ENCODE data around the gene ZEB2. TPM values are rescaled to one million over a fixed set of nuclear protein-coding genes. Genes with fewer than 3 reads are reported as not detected.

Gene ZEB2
- total and polyA plus RNA-seq, 10 of the 15 experiments (the other 5 are each of a cell fraction or from before 2014, with no cell fraction given) = 0.14 to 3.2 (median 0.84) TPM

DNA sequence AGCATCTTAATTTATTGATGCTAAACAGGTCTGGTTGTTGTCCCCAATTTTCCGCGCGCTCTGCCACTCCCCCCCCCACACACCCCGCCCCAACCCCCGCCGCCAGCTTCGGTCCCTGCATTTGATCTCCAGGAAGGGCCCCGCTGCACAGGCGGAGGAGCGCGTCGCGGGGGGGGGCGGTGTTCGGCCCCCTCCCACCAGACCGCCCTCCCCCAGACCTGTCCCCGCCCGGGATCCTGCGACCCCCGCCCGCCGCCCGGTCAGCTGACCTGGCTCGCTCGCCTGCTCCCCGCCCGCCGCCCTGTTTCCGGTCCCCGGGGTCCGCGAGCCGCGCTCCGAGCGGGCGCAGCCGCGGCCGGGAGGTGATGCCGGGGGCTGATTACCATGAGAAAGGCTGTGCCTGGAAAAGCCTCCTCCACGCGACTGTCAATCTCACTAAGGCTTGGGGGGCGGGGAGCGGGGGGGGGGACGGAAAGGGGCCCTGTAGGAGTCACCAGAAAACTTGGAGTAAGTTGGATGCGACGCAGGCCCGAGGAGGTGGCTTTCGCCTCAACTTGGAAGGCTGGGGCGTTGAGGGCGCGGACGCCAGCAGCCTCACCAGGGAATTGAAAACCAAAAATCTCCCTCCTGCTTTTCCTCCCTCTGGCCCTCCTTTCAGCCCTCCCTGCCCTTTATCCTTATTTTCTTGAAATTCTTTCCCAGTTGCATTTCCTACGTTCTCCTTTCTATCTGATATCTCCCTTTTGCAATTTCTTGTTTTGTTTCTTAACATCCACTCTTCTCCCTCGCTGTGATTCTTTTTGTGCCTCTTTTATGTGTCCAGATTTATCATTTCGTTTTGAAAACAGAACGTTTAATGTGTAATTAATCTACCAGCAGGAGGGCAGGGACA lies 4.4 kb upstream of the ZEB2 start:
- DNase-seq (ENCODE audit: low read depth, low spot score) (no peak), ATAC-seq (no peak), FAIRE-seq (no peak)
- Histone ChIP-seq H3K4me2 (ENCODE audit: control insufficient read depth, insufficient read depth) (no peak overlapping the region), H3K36me3 (ENCODE audit: control insufficient read depth in 2 of 2, insufficient read depth in 2 of 2, low read length in 1 of 2) (no peaks in the 10 kb centered on the region), H3K27me3 (replicated peaks in 1 of 2; ENCODE audit: control insufficient read depth in 2 of 2, insufficient read depth in 2 of 2, low read length in 1 of 2) (peaks cover 15 to 23% of the 10 kb centered on the region in 2 experiments), H3K79me2 (ENCODE audit: control insufficient read depth, insufficient read depth, low read length) (no peaks in the 10 kb centered on the region), H2AFZ (ENCODE audit: control insufficient read depth, low read depth, low read length) (no peak overlapping the region; the same call in 1 of the 2 replicates), H3K27ac (ENCODE audit: control insufficient read depth, insufficient read depth) (no peak overlapping the region), H4K20me1 (ENCODE audit: control insufficient read depth, insufficient read depth) (no peaks in the 10 kb centered on the region), H3K9ac (ENCODE audit: control insufficient read depth, insufficient read depth, low read length) (no peak overlapping the region), H3K4me3 (no peak overlapping the region), H3K9me3 (replicated peaks; ENCODE audit: control insufficient read depth, insufficient read depth, low read length) (no peaks in the 10 kb centered on the region), H3K4me1 (ENCODE audit: control insufficient read depth, insufficient read depth, low read length) (peaks cover 5% of the 10 kb centered on the region; the same call in 1 of the 2 replicates)
- 3% methylated on average over 33 of the region's 58 CpGs for WGBS (ENCODE audit: insufficient coverage, insufficient replicate concordance, low lambda C conversion rate, missing lambda C conversion rate)
- ChIA-PET POLR2A (no interaction called here), CTCF (no interaction called here), RAD21 (ENCODE audit: unreplicated experiment) (no interaction called here), SMC1A (ENCODE audit: uncharacterized antibody, unreplicated experiment) (interaction anchor here (0.7 kb wide), 1 partner anchor 724 kb away, joined by 3 read pairs; no protein-coding TSS in a partner anchor)
- intact Hi-C loops (cut with micrococcal nuclease; ENCODE audit: unreplicated experiment) (no loop called here), in situ Hi-C loops (cut with MboI) (no loop called here)
- no TSS peak for BruUV-seq (replicated peaks)
- TF ChIP-seq BCL11A (IDR thresholded peaks at IDR 0.05; ENCODE audit: low read depth, low read length) (no peak), JUNB (IDR thresholded peaks at IDR 0.05) (no peak), SP1 (IDR thresholded peaks at IDR 0.05; ENCODE audit: low read depth, low read length) (no peak)

- under 1% methylated on average over 15 of the region's 15 CpGs for WGBS (ENCODE audit: insufficient coverage, insufficient replicate concordance, low lambda C conversion rate, missing lambda C conversion rate)
- in situ Hi-C loops (cut with MboI) (no loop called here), intact Hi-C loops (cut with micrococcal nuclease; ENCODE audit: unreplicated experiment) (no loop called here)
- Histone ChIP-seq H2AFZ (ENCODE audit: control insufficient read depth, low read depth, low read length) (no peak overlapping the region; the same call in 1 of the 2 replicates), H3K9ac (ENCODE audit: control insufficient read depth, insufficient read depth, low read length) (no peak overlapping the region), H3K4me1 (ENCODE audit: control insufficient read depth, insufficient read depth, low read length) (peaks cover 12% of the 10 kb centered on the region; the same call in 1 of the 2 replicates), H3K36me3 (ENCODE audit: control insufficient read depth in 2 of 2, insufficient read depth in 2 of 2, low read length in 1 of 2) (no peaks in the 10 kb centered on the region), H4K20me1 (ENCODE audit: control insufficient read depth, insufficient read depth) (no peaks in the 10 kb centered on the region), H3K4me3 (peak overlapping the region; percentile 31; the same call in 1 of the 2 replicates), H3K79me2 (ENCODE audit: control insufficient read depth, insufficient read depth, low read length) (no peaks in the 10 kb centered on the region), H3K27ac (ENCODE audit: control insufficient read depth, insufficient read depth) (no peak overlapping the region), H3K9me3 (replicated peaks; ENCODE audit: control insufficient read depth, insufficient read depth, low read length) (no peaks in the 10 kb centered on the region), H3K27me3 (replicated peaks in 1 of 2; ENCODE audit: control insufficient read depth in 2 of 2, insufficient read depth in 2 of 2, low read length in 1 of 2) (peaks cover 15 to 23% of the 10 kb centered on the region in 2 experiments), H3K4me2 (ENCODE audit: control insufficient read depth, insufficient read depth) (peak overlapping the region; percentile 30; the same call in 1 of the 2 replicates)
- DNase-seq (ENCODE audit: low read depth, low spot score) (no peak), FAIRE-seq (no peak), ATAC-seq (no peak)
- POLR2A ChIA-PET = no interaction called here
- CTCF ChIA-PET = interaction anchor here (1.7 kb wide), 1 partner anchor 74 kb away, joined by 4 read pairs; no protein-coding TSS in a partner anchor
- RAD21 ChIA-PET (ENCODE audit: unreplicated experiment) = no interaction called here
- SMC1A ChIA-PET (ENCODE audit: uncharacterized antibody, unreplicated experiment) = interaction anchor here (0.6 to 0.7 kb wide), 3 partner anchors 102 to 888 kb away, joined by 3 read pairs; no protein-coding TSS in a partner anchor
- BruUV-seq (replicated peaks) = no TSS peak
- TF ChIP-seq ZNF207 (IDR thresholded peaks at IDR 0.05; ENCODE audit: borderline replicate concordance) = no peak
- TF ChIP-seq POU2F2 (IDR thresholded peaks at IDR 0.05; ENCODE audit: borderline replicate concordance, low read depth, low read length) = no peak
- no peak for TF ChIP-seq MTA2 (IDR thresholded peaks at IDR 0.05; ENCODE audit: low read depth)
- TF ChIP-seq BMI1 (IDR thresholded peaks at IDR 0.05; ENCODE audit: borderline replicate concordance) = peak; percentile 76
- TF ChIP-seq BHLHE40 (IDR thresholded peaks at IDR 0.05; ENCODE audit: borderline replicate concordance in 1 of 2, low read depth in 2 of 2, low read length in 1 of 2) = 0 out of 4 replicates have a peak, but pooled peaks of 1 of the 2 experiments have one; percentile 5
- TF ChIP-seq WRNIP1 (IDR thresholded peaks at IDR 0.05; ENCODE audit: borderline replicate concordance, low read depth, low read length) = no peak
- TF ChIP-seq NFYA (IDR thresholded peaks at IDR 0.05; ENCODE audit: borderline replicate concordance, low read depth, low read length) = no peak
- no peak for TF ChIP-seq NBN (IDR thresholded peaks at IDR 0.05)
- no peak for TF ChIP-seq JUNB (IDR thresholded peaks at IDR 0.05)
- no peak for TF ChIP-seq ZNF592 (IDR thresholded peaks at IDR 0.05)
Observed at GRCh38 chr2:144523596-144524117, 3.7 kb upstream of the ZEB2 start.

All from GM12878 (cell line).